GM21390 (cell line): ENCODE measurements around the gene CBR3.
A peak's percentile ranks its signal among the peaks of the same experiment; 100 is the strongest.

Experiments
- ATAC-seq: cut with Tn5 transposase; IDR thresholded peaks from one replicate; pipeline ENCODE4 v1.9.1; 2021; ENCODE audit not compliant: unreplicated experiment

The CBR3 gene

GRCh38 chr21:36149788-36150711 lies 15.2 kb downstream of the CBR3 start:
- ATAC-seq: peak; percentile 57

- ATAC-seq: no peak
These were observed 20.9 kb downstream of the CBR3 start for GRCh38 chr21:36155603-36156338.

- peak; percentile 86 for ATAC-seq
These were observed 21.5 kb downstream of the CBR3 start for GRCh38 chr21:36156339-36156814.

GRCh38 chr21:36156815-36157670 lies 22.2 kb downstream of the CBR3 start, which contains the start of gene DOP1B:
Gene DOP1B (plus strand): TSS chr21:36156824. CDS start chr21:36164734, 7,910 bp downstream.
- ATAC-seq: peak; percentile 17

- no peak for ATAC-seq
These were observed 24.6 kb downstream of the CBR3 start for GRCh38 chr21:36159356-36159921.

GRCh38 chr21:36160850-36161178 lies 25.9 kb downstream of the CBR3 start:
- no peak for ATAC-seq

- no peak for ATAC-seq
These were observed 27.8 kb downstream of the CBR3 start for GRCh38 chr21:36162631-36163030.

GRCh38 chr21:36163750-36164741 lies 29.2 kb downstream of the CBR3 start:
- ATAC-seq: no peak

- no peak for ATAC-seq
These were observed 30.5 kb downstream of the CBR3 start for GRCh38 chr21:36165356-36165755.

GRCh38 chr21:36166705-36167104 lies 31.8 kb downstream of the CBR3 start:
- no peak for ATAC-seq

- ATAC-seq: no peak
These were observed 32.7 kb downstream of the CBR3 start for GRCh38 chr21:36167541-36167940.

GRCh38 chr21:36169470-36170128 lies 34.7 kb downstream of the CBR3 start:
- ATAC-seq: no peak

GRCh38 chr21:36170823-36171222 lies 35.9 kb downstream of the CBR3 start:
- ATAC-seq: no peak

- no peak for ATAC-seq
These were observed 36.5 kb downstream of the CBR3 start for GRCh38 chr21:36171336-36171735.

GRCh38 chr21:36171741-36172331 lies 37.0 kb downstream of the CBR3 start:
- ATAC-seq: no peak

- no peak for ATAC-seq
These were observed 39.9 kb downstream of the CBR3 start for GRCh38 chr21:36174780-36175179.

- no peak for ATAC-seq
These were observed 41.1 kb downstream of the CBR3 start for GRCh38 chr21:36175771-36176565.

- ATAC-seq: no peak
These were observed 43.5 kb downstream of the CBR3 start for GRCh38 chr21:36178349-36178748.
